GM21390 (cell line): ENCODE data around the gene TGM5.
"Not testable (repeated sequence)": the region's sequence is repeated elsewhere in the genome, so short reads cannot be mapped to it uniquely, and the experiment has no call there.

ENCODE experiments used
- ATAC-seq: cut with Tn5 transposase; IDR thresholded peaks from one replicate; pipeline ENCODE4 v1.9.1; 2021; ENCODE audit not compliant: unreplicated experiment

The TGM5 gene, protein sequence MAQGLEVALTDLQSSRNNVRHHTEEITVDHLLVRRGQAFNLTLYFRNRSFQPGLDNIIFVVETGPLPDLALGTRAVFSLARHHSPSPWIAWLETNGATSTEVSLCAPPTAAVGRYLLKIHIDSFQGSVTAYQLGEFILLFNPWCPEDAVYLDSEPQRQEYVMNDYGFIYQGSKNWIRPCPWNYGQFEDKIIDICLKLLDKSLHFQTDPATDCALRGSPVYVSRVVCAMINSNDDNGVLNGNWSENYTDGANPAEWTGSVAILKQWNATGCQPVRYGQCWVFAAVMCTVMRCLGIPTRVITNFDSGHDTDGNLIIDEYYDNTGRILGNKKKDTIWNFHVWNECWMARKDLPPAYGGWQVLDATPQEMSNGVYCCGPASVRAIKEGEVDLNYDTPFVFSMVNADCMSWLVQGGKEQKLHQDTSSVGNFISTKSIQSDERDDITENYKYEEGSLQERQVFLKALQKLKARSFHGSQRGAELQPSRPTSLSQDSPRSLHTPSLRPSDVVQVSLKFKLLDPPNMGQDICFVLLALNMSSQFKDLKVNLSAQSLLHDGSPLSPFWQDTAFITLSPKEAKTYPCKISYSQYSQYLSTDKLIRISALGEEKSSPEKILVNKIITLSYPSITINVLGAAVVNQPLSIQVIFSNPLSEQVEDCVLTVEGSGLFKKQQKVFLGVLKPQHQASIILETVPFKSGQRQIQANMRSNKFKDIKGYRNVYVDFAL

DNA sequence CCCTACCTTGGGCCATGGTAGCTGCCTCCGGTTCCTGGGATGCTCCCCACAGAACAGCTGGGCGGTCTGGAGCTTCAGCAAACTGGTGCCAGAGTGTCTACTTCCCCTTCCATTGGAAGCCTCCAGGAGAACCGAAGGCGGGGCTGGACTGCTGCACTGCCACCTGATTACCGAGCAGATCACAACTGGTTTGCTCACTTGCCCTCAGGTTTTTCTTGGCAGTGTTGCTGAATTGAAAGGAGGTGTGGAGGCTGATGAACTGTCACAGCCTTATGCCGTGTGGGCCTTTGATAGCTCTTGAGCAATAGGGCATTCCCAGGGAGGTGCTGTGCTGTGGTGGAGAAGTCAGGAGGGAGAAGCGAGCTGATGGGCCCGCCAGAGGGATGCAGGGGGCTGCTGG lies at the start of gene TGM5:
Gene TGM5, minus strand, starts transcription at position 95 of the 400 bp plus-strand sequence. Its CDS starts 79 bp downstream, at position 16.
- ATAC-seq, result no peak

DNA sequence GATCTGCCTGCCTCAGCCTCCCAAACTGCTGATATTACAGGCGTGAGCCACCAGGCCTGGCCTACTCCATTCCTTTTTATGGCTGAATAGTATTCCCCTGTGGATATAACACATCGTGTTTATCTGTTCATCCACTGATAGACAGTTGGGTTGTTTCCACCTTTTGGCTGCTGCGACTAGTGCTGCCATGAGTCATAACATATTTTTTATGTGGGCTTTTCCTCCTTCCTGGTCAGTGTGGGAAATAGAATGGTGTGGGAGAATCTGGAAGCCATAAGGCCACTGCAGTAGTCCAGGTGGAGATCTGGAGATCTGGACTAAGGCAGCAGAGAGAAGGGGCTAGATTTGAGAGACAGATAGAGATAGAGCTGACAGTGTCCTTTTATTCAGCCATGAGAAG lies 47.4 kb upstream of the TGM5 start:
- no peak for ATAC-seq

DNA sequence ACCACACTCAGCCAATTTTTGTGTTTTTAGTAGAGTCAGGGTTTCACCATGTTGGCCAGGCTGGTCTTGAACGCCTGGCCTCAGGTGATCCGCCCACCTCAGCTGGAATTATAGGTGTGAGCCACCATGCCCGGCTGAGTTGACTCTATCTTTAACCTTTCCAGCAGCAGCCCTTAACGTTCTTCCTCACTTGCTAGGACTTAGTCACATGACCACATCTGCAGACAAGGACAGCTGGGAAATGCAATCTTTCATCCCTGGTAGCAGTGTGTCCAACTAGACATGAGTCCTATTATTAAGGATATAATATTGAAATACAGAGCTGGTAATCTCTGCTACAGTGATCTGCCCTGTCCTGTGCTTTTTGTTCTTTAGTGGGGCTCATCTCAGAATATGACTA lies 45.6 kb upstream of the TGM5 start:
- no peak for ATAC-seq

DNA sequence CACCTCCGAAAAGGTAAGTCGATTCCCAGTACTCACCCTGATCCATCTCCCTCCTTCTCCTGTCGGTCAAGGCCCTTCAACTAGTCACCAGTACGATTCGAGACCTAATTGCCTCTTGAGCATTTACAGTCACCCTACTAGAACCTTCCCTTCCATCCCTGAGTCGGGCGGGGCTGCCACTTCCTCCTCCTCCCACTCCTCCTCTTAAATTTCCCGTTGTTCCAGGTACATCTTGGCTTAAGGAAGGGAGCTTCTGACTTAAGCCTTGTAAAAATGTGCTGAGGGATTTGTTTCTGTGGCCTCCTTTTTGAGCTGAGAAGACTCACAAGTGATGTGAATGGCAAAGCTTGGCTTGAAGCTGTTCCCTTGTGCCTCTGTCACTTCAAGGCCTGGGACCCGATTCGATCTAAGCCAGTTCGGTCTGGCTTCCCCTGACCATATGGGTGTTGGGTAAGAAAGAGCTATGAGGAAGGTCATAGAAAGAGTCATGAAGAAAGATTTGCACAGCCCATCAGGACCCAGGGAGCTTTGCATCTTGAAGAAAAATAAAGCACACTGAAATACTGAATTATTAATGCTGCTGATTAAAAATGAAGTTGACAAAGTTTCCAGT lies 35.6 kb upstream of the TGM5 start, which contains the start of gene TGM7:
Gene TGM7, minus strand, starts transcription at position 51 of the 613 bp plus-strand sequence.
- no peak for ATAC-seq

DNA sequence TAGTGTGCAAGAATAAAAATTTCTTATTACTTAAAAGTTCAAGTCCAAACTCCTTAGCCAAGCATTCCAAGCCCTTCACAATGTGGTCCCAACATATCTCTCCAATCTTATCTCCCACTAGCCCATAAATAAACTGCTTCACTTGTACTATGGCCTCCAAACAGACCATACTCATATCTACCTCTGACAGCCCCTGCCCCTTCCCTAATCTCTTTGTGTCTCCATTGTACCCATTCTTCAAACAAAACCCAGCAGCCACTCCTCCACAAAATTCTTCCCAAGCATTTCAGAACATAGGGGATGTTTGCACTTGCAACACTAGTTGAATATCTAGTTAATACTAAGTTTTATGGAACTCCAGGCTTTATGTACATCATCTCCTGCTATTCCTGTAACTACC lies 33.2 kb upstream of the TGM5 start:
- ATAC-seq, result no peak

DNA sequence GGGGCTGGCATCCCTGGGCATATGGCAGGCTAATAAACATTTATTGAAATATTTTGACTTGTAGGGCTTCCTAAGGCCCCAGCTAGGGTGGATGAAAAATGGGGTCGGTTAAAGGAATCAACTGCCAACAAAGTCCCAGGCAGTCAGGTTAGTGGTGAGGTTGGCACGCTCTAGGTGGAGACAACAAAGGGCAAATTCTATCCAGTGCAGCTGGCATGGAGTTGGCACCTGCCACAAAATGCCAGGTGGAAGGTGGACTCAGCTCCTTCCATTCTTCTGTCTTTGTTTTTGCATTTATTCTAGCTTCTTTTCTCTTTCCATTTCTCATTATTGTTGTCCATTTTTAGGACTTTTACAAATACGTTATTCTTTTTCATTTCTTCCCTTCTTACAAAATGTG lies 32.7 kb upstream of the TGM5 start:
- ATAC-seq, result no peak

DNA sequence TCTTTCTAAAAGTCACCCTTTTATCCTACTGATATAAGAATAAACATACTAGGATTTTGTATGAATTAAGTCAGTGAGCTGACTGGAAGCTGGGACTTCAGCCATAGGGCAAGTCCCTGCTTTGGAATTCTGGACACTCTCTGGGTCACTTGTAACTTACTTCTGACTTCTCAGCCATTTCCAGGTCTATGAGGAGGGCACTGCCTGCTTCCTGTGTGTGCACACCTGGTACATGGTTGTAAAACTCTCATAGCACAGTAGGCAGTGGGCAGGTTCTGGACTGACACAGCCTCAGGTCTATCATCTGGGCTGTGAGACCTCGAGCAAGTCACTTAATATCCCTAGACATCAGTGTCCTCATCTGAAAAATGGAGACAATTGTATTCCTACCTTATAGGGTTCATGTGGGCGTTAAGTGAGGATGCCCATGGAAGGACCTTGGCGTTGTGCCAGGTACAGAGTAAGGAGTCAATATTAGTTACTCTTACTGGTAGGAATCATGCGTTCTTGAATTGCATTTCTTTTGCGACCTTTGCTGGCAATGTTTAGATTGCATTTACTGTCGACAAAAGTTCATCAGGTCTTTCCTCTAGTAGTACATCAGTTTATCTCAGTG lies 27.5 kb upstream of the TGM5 start:
- ATAC-seq, result no peak

DNA sequence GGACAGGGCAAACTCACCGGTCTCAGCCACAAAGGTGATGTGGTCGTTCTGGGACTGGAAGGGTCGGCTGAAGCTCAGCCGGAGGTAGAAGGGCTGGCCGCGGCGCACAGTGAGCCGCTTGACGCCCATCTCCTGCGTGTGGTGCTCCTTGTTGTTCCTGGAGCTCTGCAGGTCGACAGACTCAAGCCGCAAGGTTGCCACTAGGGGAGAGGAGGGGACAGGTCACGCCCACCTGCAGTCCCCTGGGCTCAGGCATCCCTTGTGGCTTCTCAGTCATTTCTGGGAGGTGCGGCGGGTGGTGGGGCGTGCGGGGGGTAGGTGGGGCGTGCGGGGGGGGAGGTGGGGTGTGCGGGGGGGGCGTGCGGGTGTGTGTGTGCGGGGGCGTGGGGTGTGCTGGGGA lies 26.7 kb upstream of the TGM5 start:
- no peak for ATAC-seq

DNA sequence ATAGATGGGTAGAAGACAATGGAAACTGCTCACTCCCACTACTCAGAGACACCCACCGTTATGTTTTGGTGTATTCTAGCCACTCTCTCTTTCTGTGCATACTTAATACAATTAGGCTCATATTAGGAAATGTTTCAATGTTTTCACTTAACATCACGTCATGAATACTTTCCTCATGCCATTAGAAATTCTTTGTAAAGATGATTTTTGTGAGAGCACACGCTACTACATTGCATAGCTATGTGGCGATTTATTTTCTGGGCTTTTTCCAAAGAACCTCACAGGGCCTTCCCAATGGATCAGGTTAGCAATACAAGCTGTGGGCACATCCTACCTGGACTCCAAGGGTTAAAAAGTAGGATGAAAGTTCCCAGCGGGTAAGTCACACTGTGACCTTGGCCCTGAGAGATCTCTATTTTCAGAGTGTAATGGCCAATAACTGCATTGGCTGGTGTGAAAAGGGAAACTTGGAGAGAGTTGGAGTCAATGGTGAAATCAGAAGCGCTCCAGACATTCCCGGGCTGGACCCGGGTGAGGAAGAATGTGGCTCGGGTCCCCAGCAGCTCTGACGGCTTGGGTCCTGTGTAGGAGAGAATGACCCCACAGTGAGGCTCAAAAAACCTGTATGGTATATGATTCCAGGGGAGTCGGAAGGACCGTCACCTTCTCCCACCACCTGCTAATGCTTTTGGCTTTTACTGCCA lies 25.8 kb upstream of the TGM5 start:
- ATAC-seq, result no peak

DNA sequence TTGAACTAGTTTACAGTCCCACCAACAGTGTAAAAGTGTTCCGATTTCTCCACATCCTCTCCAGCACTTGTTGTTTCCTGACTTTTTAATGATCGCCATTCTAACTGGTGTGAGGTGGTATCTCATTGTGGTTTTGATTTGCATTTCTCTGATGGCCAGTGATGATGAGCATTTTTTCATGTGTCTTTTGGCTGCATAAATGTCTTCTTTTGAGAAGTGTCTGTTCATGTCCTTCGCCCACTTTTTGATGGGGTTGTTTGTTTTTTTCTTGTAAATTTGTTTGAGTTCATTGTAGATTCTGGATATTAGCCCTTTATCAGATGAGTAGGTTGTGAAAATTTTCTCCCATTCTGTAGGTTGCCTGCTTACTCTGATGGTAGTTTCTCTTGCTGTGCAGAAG lies 22.9 kb upstream of the TGM5 start:
- not testable (repeated sequence) for ATAC-seq

DNA sequence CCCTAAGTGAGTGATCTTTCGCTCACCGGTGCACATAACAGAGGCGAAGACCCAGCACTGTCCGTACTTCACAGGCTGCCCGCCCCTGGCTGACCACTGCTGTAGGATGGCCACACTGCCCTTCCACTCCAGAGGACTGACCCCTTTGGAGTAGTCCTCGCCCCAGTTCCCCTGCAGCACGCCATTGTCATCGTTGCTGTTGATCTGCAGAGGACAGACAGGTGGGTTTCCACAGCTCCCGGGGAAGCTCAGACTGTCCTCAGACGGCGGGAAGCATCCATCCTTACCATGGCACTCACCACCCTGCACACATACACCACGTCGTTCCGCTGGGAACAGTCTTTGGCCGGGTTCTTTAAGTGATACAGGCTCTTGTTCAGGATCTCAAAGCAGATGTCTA lies 20.5 kb upstream of the TGM5 start:
- ATAC-seq, result no peak

DNA sequence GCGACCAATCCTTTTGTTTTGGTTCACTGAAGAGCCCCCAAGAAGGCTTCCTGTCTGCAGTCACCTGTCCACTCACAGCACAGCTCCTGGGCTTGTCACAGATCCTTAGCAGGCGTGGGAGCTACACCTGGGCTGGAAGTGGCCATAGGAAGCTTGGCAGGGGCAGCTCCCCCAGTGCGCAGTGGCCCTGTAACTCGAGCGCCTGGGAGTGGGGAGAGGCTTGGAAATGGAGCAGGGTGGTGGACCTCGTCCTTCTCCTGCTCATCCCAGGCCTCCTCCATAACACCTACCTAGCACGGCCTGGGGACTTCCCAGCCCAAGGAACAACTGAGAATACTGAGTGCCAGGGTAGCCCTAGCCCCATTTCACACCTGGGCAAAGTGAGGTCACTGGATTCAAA lies 19.3 kb upstream of the TGM5 start:
- no peak for ATAC-seq

DNA sequence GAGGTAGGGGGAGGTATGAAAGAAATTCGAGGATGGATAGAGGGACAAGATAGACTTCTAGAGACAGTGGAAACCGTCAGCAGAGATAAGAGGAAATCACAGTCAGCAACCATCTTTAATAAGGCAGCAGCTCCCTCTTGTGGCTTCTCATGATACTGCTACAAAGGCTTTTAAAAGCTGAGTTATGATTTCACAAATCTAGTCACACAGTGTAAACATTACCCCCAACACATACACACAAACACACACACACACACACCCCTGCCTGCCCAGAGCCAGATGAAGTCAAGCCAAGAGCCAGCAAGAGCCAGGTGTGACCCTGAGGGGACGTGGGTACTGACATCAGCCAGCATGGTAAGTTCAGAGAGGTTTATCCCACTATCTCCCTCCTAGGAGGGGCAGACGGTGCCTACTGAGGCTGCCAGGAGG lies 18.9 kb upstream of the TGM5 start:
- no peak for ATAC-seq

DNA sequence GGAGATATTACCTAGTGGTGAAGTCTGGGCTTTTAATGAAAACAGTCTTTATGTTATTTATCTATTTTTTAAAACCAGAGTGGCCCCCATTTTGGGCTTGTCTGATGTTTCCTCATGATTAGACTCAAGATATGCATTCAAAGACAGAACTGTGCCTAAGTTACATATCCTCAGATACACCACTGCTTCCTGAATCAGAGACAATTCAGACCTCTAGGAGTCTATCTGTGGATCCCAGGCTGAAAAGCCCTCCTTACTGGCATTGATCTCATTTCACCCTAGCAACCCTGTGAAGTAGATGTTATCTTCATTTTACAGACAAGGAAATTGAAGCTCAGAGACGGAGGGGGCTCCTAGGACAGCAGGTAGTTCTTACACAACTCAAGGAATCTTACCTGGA lies 16.8 kb upstream of the TGM5 start:
- no peak for ATAC-seq

DNA sequence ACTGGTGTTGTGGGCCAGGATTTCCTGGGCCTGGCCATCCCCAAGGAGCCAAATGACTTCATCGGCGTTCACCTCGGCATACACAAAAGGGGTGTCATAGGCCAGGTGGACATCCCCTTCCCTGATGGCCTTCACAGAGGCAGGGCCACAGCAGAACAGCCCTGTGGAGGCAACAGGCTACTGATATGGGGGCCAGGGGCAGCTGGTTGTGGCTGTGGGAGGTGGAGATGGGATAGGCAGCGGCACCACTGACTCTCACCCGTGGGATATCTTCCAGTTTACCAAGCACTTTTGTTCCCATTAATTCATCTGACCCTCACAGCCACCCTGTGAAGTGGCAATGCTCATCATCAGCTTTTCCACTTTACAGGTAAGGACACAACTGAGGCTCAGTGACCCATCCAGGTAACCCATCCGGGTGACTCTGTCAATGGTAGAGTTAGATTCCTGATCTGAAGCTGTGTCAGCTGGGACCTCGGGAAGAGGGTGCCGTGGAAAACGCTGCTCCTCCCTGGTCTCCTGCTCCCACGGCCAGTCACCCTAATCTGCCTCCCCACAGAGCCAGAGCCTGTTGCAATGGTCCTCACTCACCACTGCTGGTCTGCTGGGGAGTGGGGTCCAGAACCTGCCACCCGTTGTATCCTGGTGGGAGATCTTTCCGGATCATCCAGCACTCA lies 15.3 kb upstream of the TGM5 start:
- no peak for ATAC-seq

DNA sequence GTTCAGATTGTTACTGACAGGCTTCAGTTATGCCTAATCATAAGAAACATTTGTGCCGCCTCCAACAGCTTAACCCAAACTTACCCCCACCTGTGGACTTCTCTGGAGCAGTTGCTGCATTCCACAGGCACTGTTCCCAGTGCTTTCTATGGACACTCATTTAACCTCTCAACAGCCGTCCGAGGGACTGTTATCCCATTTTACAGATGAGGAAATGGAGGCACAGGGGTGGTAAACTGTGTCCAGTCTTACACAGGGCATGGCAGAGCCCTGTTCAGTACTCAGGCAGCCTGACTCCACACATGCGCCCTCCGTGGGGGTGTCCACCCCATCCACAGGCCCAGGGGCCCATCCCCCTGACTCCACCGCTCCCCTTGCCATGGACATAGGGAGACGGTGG lies 14.3 kb upstream of the TGM5 start:
- no peak for ATAC-seq

DNA sequence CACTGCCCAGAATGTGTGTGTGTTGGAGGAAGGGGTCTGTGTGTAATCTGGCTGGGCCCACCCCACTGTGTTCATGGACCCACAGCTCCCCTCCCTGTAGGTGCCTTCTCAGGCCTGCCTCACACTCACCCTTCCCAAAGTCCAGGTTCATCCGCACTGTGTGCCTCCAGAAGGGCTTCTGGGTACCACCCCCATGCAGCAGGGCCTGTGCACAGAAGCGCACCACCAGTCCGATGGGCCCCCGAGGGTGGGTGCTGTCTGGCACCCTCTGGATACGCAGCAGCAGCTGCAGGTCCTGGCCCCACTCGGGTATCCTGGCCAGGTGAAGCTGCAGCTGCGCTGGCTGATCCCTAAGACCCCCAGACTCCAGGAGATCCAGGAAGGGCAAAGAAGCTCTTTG lies 12.8 kb upstream of the TGM5 start:
- ATAC-seq, result no peak

DNA sequence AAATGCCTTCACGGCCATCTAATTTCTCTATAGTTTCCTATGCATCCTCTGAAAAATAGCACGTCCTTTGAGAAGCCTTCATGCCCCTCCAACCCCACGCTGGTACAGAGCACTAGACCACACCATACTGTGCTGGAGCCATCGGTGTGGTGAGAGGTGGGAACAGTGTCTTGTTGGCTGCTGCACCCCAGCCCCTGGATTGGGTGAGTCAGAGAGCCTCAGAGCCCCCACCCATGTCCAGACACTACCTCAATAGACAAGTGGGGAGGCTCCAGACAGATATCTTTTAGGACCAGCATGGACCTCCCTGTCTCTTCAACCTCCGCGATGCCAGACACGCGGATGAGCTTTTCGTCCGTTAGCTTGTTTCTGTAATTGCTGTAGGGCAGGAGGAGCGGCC lies 12.1 kb upstream of the TGM5 start:
- ATAC-seq, result no peak

DNA sequence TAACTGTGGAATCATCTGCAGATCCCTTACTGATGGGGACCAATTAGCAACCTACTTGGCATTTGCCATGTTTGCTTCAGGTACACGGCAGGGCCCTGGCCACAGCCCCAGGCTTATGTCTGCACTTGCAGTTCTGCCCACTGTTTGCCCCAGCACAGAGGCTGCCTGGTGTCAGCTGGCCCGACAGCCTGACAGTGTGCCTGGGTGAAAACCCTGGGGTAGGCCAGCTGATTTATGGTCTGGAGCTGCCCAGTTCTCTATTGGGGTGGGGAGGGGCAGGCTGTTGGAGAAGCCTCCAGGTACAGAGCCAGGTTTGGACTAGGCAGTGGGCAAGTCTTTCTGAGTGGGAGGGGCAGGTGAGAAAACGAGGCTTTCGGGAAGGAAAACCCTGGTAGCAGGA lies 11.2 kb upstream of the TGM5 start:
- ATAC-seq, result no peak

DNA sequence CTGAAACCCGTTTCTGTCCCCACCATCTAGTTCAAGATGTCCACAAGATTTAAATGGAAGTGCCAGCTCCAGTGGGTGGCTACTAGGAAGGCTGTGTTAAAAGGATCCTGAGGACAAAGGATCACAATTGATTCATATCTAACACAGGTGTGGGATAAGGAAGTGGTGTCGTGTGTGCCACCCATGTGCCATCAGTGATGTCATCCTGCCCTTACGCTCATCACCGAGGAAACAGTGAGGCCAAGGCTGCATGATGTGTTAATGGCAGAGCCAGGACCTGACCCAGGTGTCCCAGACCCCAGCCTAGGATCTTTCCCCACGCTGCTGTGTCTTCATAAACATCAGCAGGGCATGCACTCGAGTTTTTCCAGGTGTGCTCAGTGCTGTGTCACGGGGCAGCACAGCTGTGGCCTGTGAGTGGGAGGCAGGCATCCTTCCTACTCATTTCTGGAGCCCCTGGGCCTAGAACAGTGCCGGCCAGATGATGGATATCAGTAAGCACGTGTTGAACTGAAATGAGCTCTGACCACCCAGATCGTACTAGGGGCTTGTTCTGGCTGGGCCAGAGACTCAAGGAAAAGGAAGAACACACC lies 10.6 kb upstream of the TGM5 start:
- no peak for ATAC-seq
